ENCODE data around the gene MKLN1.
"Not testable (repeated sequence)": the region's sequence is repeated elsewhere in the genome, so short reads cannot be mapped to it uniquely, and the experiment has no call there.

- TF ChIP-seq CTCF, EP300 (IDR thresholded peaks at IDR 0.05): not testable (repeated sequence)
Observed at GRCh38 chr7:131430826-131431225, 103.2 kb downstream of the MKLN1 start.

Measured in esophagus muscularis mucosa (tissue), 3 donors.